Peyer's patch (tissue), 4 donors: Measurements from ENCODE around the gene STC2.

Source experiments
- POLR2A ChIP-seq, 2 donors: fragments of 450-650 bp; IDR thresholded peaks; one replicate each; pipeline ENCODE4 v1.5.1; 2017; ENCODE audit warnings: antibody characterized with exemption in 2 of 2, mild to moderate bottlenecking in 2 of 2, moderate library complexity in 2 of 2
- TF ChIP-seq, protein P1 (sequence below), 6 experiments: fragments of 450-650 bp in 4 of 6; fragments of 200-600 bp in 2 of 6; sonication (generic) in 1 of 6; IDR thresholded peaks; one replicate each; pipeline ENCODE4 v1.5.1; 2017 to 2019; ENCODE audit warnings: antibody characterized with exemption in 6 of 6, mild to moderate bottlenecking in 3 of 6, moderate library complexity in 1 of 6

DNA sequence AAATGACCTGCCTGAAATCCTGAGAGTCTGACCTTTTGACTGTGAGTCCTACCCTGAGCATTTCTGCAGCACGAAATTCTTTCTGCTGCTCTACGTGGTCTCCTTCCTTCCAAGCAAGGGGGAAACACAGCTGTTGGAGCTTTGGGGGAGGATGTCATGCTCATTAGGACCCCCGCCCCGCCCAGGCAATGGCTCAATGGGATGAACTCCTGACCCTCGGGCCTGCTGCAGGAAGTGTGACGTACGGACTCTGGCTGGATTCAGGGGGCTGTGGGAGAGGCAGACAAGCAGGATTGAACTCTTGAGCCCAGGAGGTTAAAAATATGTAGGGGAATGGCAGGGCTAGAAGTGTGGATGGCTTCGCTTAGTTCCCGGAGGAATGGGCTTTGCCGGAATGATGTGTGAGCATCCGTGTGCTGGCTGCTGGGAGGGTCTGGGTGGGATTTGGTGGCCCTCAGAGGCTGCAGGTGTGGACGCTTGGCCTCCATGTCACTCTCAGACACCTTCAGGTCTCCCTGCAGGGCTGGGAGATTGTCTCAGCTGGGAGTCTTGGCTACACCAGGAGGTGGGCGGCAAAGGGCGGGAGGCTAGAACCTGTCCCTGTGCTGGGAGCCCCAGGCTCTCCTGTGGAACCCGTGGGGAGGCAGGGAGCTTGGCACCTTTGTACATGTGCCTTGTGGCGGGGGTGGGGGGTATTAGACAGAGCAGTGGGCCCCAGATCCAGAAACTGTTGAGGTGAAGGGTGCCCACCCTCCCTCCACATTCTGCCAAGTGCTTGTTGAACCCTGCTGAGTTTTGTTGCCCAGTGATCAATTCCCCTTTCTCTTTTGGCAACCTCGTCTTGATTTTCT, 26.3 kb downstream of the STC2 start:
- TF ChIP-seq, protein P1, sequence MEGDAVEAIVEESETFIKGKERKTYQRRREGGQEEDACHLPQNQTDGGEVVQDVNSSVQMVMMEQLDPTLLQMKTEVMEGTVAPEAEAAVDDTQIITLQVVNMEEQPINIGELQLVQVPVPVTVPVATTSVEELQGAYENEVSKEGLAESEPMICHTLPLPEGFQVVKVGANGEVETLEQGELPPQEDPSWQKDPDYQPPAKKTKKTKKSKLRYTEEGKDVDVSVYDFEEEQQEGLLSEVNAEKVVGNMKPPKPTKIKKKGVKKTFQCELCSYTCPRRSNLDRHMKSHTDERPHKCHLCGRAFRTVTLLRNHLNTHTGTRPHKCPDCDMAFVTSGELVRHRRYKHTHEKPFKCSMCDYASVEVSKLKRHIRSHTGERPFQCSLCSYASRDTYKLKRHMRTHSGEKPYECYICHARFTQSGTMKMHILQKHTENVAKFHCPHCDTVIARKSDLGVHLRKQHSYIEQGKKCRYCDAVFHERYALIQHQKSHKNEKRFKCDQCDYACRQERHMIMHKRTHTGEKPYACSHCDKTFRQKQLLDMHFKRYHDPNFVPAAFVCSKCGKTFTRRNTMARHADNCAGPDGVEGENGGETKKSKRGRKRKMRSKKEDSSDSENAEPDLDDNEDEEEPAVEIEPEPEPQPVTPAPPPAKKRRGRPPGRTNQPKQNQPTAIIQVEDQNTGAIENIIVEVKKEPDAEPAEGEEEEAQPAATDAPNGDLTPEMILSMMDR (IDR thresholded peaks at IDR 0.05) = no peak
- TF ChIP-seq POLR2A (IDR thresholded peaks at IDR 0.05) = no peak
